ENCODE data around the gene RNF213. TPM values are rescaled to one million over a fixed set of nuclear protein-coding genes. Genes with fewer than 3 reads are reported as not detected.

The RNF213 gene
- polyA plus RNA-seq, 3 donors = 47.5 to 56.8 (median 50.5) TPM

DNA sequence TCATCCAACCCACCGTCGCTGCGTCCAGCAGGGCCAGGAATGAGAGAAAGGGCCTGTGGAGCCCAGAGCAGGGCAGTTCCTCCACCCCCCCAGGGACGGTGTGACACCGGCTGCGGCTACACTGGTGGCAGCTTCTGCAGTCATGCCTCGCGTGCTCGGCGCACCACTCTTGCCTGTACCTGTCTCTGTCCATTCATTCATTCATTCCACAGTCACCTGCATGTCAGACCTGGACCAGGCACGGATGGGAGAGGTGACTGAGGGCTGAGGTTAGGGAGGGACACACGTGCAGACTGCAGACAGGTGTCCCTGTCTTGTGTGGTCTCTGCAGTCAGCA, 181.6 kb downstream of the RNF213 start:
- no peak for DNase-seq (ENCODE audit: low read depth in 3 of 3, low spot score in 2 of 3)

DNA sequence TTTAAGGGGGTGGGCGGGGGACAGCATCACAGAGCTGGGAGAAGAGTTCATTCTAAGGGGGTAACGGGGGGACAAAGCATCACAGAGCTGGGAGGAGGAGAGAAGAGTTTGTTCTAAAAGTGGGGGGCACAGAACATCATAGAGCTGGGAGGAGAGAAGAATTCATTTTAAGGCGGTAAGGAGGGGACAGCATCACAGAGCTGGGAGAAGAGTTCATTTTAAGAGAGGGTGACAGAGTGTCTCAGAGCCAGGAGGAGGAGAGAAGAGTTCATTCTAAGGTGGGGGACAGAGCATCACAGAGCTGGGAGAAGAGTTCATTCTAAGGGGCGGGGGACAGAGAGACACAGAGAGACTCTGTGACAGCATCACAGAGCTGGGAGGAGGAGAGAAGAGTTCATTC, 182.1 kb downstream of the RNF213 start:
- DNase-seq (ENCODE audit: low read depth in 3 of 3, low spot score in 2 of 3) = no peak

DNA sequence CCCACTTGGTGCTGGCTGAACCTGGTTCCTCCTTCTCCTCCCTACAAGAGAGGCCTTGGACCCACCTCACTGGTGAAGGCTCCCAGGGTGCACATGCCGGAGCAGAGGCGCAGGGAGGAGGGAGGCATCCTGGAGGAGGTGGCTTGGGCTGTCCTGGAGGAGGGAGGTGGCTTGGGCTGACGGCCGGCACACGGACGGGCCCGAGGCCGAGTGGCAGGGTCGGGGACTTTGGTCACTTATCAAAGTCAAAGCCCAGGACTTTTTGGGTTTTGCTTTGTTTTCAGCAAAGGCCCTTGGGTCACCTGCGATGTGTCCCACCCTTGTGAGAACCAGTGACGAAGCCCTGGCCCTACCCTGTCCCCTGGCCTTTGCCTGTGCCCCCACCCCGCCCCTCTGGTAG, 182.8 kb downstream of the RNF213 start:
- no peak for DNase-seq (ENCODE audit: low read depth in 3 of 3, low spot score in 2 of 3)

DNA sequence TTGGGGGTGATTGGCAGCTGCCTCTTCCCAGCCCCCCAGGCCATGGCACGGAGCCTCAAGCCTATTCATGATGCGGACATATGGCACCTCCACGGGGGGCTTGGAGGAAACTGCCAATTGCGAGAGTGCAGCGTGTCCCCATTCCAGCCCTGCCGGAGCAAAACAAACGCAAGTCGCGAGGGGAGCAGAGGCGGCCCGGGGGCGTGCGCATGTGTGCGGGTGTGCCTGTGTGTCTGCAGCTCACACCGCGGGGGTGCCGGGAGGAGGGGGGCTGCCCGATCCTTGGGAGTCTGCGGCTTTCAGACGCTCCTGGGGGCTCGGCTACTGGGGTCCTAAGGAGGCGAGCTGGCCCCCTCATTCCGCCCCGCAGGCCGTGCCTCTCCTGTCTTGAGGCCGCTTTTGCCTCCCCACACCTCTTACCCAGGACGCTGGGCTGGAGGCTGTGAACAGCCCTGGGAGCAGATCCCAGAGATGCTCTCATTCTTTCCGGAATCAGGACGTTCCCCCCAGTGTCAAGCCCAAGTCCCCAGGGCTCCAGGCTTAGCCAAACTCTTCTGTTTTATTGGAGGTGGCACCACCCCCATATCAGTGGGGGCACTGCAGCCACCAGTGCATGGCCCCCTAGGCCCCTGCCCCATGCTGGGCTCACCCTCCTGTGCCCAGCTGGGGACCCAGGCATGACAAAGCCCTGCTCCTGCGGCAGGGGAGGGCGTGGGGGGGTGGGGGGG, 183.4 kb downstream of the RNF213 start:
- DNase-seq (ENCODE audit: low read depth in 3 of 3, low spot score in 2 of 3) = no peak

DNA sequence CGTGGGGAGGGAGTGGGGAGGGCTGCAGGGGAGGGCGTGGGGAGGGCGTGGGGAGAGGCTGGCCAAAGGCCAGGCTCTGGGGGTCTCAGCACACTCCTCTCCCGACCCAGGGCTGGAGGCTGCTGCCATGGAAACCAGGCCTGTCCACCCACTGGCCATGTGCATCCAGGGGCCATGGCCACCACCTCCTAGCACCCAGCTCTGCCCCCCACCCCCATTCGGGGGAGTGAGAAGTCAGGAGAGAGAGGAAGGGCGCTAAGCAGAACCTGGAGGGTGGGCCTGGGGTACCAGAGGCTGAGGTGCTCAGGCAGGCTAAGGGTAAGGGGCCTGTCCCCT, 184.0 kb downstream of the RNF213 start:
- DNase-seq (ENCODE audit: low read depth in 3 of 3, low spot score in 2 of 3) = no peak

DNA sequence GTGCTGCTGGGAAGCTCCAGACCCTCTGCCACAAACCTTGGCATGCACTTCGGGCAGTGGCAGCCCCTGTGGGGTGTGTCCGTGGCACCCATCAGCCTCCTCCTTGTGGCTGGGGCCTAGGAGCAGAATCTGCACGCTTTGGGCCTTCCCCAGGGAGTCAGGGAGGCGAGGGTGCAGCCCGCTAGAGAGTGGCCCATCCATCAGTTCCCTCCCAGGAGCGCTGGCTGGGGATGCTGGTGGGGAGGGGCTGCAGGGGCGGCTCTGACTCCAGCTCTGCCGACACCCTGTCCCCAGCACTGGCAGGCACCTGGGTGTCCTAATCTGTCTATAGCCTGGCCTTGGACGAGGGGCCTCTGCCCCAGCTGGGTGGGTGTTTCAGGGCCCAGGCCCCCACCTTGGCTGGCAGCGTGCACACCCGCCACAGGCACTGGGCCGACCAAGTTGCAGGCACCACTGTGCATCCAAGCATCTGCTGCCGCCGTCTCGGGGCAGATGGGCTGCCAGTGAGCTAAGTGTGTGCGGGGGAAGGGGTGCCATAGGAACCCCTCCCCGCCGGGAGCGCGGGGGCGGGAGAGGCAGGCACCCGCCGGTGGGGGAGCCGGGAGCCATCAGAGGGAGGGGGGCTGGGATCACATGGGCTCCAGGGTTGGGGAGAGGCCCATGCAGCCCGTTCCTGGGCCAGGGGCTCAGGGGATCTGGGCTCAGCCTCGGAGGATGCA, 184.5 kb downstream of the RNF213 start:
- no peak for DNase-seq (ENCODE audit: low read depth in 3 of 3, low spot score in 2 of 3)

DNA sequence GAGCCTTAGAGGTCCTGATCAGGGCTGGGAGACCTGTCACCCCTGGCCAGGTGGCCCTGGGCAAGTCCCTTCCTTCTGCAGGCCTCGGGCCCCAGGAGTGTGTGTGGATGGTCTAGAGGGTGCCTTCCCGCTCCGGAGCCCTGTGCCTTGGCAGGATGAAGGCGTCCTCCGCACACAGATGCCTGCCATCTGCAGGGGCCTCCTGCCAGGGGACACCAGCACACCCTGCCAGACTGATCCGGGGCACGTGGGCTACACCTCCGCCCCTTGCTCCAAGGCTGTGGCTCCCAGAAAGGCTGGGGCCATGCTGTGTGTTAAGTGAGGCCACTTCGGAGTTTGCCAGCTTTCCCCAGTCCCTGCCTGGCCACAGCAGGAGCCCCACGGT, 185.1 kb downstream of the RNF213 start:
- DNase-seq (ENCODE audit: low read depth in 3 of 3, low spot score in 2 of 3) = no peak

DNA sequence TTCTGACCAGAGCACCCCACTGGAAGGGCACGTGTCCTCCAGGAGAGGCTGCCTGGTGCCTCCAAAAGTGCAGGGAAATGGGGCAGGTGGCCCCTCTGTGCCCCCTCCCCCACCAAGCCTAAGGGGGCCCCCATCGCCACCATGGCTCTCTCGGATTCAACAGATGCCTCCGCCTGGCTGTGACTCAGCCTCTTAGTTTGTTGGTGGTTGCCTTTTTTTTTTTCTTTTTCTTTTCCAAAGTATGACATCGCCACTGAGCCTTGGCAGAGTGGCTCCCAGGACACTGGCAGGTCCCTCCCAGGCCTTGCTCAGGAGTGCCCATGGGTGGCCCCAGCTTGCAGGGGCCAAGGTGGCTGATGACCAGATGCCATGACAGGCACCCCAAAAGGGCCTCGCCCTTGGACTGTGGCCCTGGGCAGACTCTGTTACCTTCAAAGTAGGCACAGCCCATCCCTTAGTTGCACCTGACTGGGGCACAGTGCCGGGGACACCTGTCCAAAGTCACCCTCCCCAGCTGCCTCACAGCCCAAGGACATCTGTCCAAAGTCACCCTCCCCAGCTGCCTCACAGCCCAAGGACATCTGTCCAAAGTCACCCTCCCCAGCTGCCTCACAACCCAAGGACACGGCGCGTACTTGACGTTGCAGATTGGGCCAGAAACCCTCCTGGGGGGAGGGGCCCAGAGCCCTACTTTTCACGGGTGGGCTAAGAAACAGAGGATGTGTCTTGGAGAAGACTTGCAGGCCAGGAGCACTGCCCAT, 186.2 kb downstream of the RNF213 start:
- no peak for DNase-seq (ENCODE audit: low read depth in 3 of 3, low spot score in 2 of 3)

DNA sequence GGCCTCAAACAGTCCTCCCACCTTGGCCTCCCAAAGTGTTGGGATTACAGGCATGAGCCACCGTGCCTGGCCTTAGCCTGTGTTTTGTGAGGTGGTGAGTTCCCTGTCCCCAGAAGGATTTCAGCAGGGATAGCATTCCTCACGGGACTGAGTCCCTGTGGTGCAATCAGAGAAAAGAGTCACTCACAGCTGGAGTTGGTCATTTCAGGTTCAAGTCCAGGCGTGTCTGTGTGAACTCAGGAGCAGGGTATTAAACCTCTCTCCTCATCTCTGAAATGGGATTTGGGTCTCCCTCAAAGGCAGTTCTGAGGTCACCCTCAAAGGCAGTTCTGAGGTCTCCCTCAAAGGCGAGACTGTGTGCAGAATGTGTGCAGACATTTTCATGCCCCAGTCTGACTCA, 187.1 kb downstream of the RNF213 start:
- no peak for DNase-seq (ENCODE audit: low read depth in 3 of 3, low spot score in 2 of 3)

Other genes starting within 250 kb of the RNF213 start
- gene TBC1D16, start 225.0 kb upstream of the RNF213 start, polyA plus RNA-seq (ENCODE audit: insufficient read length in 3 of 3) = 10 to 100 TPM; 31.3 to 32.7 (median 31.5) TPM
- 10 to 100 TPM in 1 of 3 donors, 1 to 10 TPM in 2; 9.4 to 15.6 (median 9.6) TPM for gene CCDC40, start 224.2 kb upstream of the RNF213 start, polyA plus RNA-seq (ENCODE audit: insufficient read length in 3 of 3)
- gene GAA, start 159.3 kb upstream of the RNF213 start, polyA plus RNA-seq (ENCODE audit: insufficient read length in 3 of 3) = 10 to 100 TPM; 31.4 to 44.4 (median 33.3) TPM
- gene EIF4A3, start 113.7 kb upstream of the RNF213 start, polyA plus RNA-seq (ENCODE audit: insufficient read length in 3 of 3) = 100 to 1,000 TPM; 122 to 138 (median 127) TPM
- under 1 TPM; 0.57 to 0.93 (median 0.83) TPM for gene CARD14, start 90.8 kb upstream of the RNF213 start, polyA plus RNA-seq (ENCODE audit: insufficient read length in 3 of 3)
- 10 to 100 TPM; 29.3 to 30.7 (median 29.4) TPM for gene SGSH, start 40.5 kb upstream of the RNF213 start, polyA plus RNA-seq (ENCODE audit: insufficient read length in 3 of 3)
- 10 to 100 TPM; 20.2 to 22.7 (median 22.4) TPM for gene SLC26A11, start 40.4 kb upstream of the RNF213 start, polyA plus RNA-seq (ENCODE audit: insufficient read length in 3 of 3)
- 10 to 100 TPM; 24.3 to 28.9 (median 25.6) TPM for gene ENDOV, start 154.3 kb downstream of the RNF213 start, polyA plus RNA-seq (ENCODE audit: insufficient read length in 3 of 3)
- 1 to 10 TPM in 2 of 3 donors, under 1 TPM in 1; 0.83 to 1.5 (median 1.3) TPM for gene NPTX1, start 215.8 kb downstream of the RNF213 start, polyA plus RNA-seq (ENCODE audit: insufficient read length in 3 of 3)

Data from right renal cortex interstitium (tissue), 3 donors.